ENCODE results near the gene VGLL1. TPM values are rescaled to one million over a fixed set of nuclear protein-coding genes. Genes with fewer than 3 reads are reported as not detected.
A peak's percentile ranks its signal among the peaks of the same experiment; 100 is the strongest.

The VGLL1 gene
- polyA plus RNA-seq, 1 donor (not counting 4 experiments of a cell fraction or from before 2014, with no cell fraction given), result 4.1 TPM

- DNase-seq (ENCODE audit: low read depth, low spot score), result no peak
- dilution Hi-C loops (cut with MboI; ENCODE audit: extremely low pct_ligation_motif_present, low sequenced_read_pairs), result no loop called here
Observed at GRCh38 chrX:136574548-136574947, 42.5 kb downstream of the VGLL1 start.

DNA sequence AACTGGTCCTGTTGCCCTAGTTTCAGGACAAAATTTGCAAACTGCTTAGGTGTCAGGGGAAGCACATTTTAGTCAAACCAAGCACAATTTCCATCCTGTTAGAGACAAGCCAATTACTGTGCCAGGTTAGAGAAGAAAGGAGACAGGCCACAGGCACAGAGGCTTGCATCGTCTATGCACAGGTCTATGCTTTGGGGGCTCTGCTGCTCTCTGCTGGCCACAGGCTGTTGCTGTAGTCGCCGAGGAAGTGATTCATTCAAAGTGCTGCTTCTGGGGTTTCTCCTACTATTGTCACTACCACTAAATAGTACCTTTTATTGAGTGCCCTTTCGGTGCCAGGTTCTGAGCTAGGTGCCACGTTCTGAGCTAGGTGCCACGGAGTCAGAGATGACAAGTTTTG lies 45.5 kb downstream of the VGLL1 start:
- Histone ChIP-seq H3K36me3 (ENCODE audit: control insufficient read depth in 2 of 2, extremely low read depth in 1 of 2, insufficient read depth in 2 of 2, low read length in 2 of 2) (no peaks in the 10 kb centered on the region), H3K9ac (ENCODE audit: control insufficient read depth, extremely low read depth, insufficient read depth, low read length) (no peak overlapping the region), H3K4me1 (ENCODE audit: control insufficient read depth, extremely low read depth, insufficient read depth, low read length) (no peaks in the 10 kb centered on the region), H3K4me3 (ENCODE audit: control insufficient read depth in 2 of 3, extremely low read depth in 1 of 3, insufficient read depth in 2 of 3, low read depth in 1 of 3, low read length in 3 of 3) (no peak overlapping the region), H3K9me1 (ENCODE audit: control insufficient read depth, extremely low read depth, insufficient read depth, low read length) (no peaks in the 10 kb centered on the region), H3K27ac (ENCODE audit: control insufficient read depth, insufficient read depth, low read length) (no peak overlapping the region), H2AFZ (ENCODE audit: control insufficient read depth, low read length) (no peak overlapping the region), H3K4me2 (ENCODE audit: control insufficient read depth, extremely low read depth, insufficient read depth, low read depth, low read length) (no peak overlapping the region), H4K20me1 (ENCODE audit: control insufficient read depth, extremely low read depth, insufficient read depth, low read length) (no peaks in the 10 kb centered on the region), H3K27me3 (ENCODE audit: control insufficient read depth, extremely low read depth, insufficient read depth, low read length) (peaks cover 5% of the 10 kb centered on the region), H3K9me3 (ENCODE audit: control insufficient read depth, low read depth, low read length) (no peaks in the 10 kb centered on the region), H3K79me2 (ENCODE audit: control insufficient read depth, insufficient read depth, low read length) (no peaks in the 10 kb centered on the region)
- TF ChIP-seq EZH2 (IDR thresholded peaks at IDR 0.05; ENCODE audit: low read length), result no peak
- TF ChIP-seq, protein P1, sequence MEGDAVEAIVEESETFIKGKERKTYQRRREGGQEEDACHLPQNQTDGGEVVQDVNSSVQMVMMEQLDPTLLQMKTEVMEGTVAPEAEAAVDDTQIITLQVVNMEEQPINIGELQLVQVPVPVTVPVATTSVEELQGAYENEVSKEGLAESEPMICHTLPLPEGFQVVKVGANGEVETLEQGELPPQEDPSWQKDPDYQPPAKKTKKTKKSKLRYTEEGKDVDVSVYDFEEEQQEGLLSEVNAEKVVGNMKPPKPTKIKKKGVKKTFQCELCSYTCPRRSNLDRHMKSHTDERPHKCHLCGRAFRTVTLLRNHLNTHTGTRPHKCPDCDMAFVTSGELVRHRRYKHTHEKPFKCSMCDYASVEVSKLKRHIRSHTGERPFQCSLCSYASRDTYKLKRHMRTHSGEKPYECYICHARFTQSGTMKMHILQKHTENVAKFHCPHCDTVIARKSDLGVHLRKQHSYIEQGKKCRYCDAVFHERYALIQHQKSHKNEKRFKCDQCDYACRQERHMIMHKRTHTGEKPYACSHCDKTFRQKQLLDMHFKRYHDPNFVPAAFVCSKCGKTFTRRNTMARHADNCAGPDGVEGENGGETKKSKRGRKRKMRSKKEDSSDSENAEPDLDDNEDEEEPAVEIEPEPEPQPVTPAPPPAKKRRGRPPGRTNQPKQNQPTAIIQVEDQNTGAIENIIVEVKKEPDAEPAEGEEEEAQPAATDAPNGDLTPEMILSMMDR (optimal IDR thresholded peaks at IDR 0.05 in 1 of 3, IDR thresholded peaks at IDR 0.05 in 1 of 3, conservative IDR thresholded peaks at IDR 0.05 in 1 of 3; ENCODE audit: extremely low read depth in 1 of 3, insufficient read depth in 2 of 3, low read length in 3 of 3), result peak; percentile 64 to 90 (median 82)
- DNase-seq (ENCODE audit: low read depth, low spot score) (no peak), FAIRE-seq (peak; percentile 78)
- dilution Hi-C loops (cut with MboI; ENCODE audit: extremely low pct_ligation_motif_present, low sequenced_read_pairs), result no loop called here

More at GRCh38 chrX:136574548-136574947, 42.5 kb downstream of the VGLL1 start:
- Histone ChIP-seq H3K4me2 (ENCODE audit: control insufficient read depth, extremely low read depth, insufficient read depth, low read depth, low read length) (no peak overlapping the region), H3K36me3 (ENCODE audit: control insufficient read depth in 2 of 2, extremely low read depth in 1 of 2, insufficient read depth in 2 of 2, low read length in 2 of 2) (no peaks in the 10 kb centered on the region), H4K20me1 (ENCODE audit: control insufficient read depth, extremely low read depth, insufficient read depth, low read length) (no peaks in the 10 kb centered on the region), H3K4me3 (ENCODE audit: control insufficient read depth in 2 of 3, extremely low read depth in 1 of 3, insufficient read depth in 2 of 3, low read depth in 1 of 3, low read length in 3 of 3) (no peak overlapping the region), H3K9ac (ENCODE audit: control insufficient read depth, extremely low read depth, insufficient read depth, low read length) (no peak overlapping the region), H3K9me3 (ENCODE audit: control insufficient read depth, low read depth, low read length) (no peaks in the 10 kb centered on the region), H3K27ac (ENCODE audit: control insufficient read depth, insufficient read depth, low read length) (no peak overlapping the region), H3K9me1 (ENCODE audit: control insufficient read depth, extremely low read depth, insufficient read depth, low read length) (no peaks in the 10 kb centered on the region), H3K27me3 (ENCODE audit: control insufficient read depth, extremely low read depth, insufficient read depth, low read length) (no peaks in the 10 kb centered on the region), H2AFZ (ENCODE audit: control insufficient read depth, low read length) (no peak overlapping the region), H3K4me1 (ENCODE audit: control insufficient read depth, extremely low read depth, insufficient read depth, low read length) (no peaks in the 10 kb centered on the region), H3K79me2 (ENCODE audit: control insufficient read depth, insufficient read depth, low read length) (no peaks in the 10 kb centered on the region)
- no peak for FAIRE-seq
- TF ChIP-seq, protein P1 (optimal IDR thresholded peaks at IDR 0.05 in 1 of 3, IDR thresholded peaks at IDR 0.05 in 1 of 3, conservative IDR thresholded peaks at IDR 0.05 in 1 of 3; ENCODE audit: extremely low read depth in 1 of 3, insufficient read depth in 2 of 3, low read length in 3 of 3), result no peak
- TF ChIP-seq EZH2 (IDR thresholded peaks at IDR 0.05; ENCODE audit: low read length), result no peak
